Raji (cell line): ENCODE results near the gene EYA4.

Source experiments
- POLR2A ChIP-seq: IDR thresholded peaks from 2 replicates; pipeline ENCODE4 v1.6.1; 2011; ENCODE audit warnings: low read depth, low read length, control low read depth; ENCODE audit not compliant: insufficient read depth

EYA4 gene

DNA sequence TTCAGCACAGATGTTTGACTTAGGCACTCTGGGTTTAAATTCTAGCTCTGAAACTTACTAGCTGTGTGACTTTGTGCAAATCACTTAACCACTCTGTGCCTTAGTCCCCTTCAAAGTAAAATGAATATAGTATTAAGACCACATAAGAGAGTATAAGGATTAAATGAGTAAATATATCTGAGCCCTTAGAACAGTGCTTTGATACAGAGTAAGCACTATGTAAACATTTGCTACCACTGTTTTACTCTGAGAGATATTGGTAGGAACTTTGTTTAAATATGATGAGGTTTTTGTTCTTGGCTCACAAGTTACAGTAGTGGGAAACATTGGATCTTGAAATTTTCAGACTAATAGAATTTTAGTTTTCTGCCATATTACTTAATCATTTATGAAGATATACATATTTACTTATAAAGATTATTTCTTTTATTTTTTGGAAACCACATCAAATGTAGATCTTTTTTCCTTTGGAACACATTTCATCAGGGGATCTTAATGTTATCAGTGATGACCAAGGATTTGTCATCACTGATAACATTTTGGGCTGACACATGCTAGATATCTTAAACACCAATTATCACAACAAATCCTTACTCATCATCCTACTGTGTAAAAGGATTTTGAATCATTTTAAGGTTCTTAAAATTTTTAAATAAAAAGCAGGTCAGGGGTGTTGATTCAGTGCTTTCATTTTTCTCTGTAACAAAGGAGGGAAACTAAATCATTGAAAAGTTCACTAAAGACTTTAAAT is 226.2 kb downstream of the EYA4 start:
- TF ChIP-seq POLR2A: no peak

- TF ChIP-seq POLR2A: no peak
These were observed 226.8 kb downstream of the EYA4 start for GRCh38 chr6:133467982-133468380.

DNA sequence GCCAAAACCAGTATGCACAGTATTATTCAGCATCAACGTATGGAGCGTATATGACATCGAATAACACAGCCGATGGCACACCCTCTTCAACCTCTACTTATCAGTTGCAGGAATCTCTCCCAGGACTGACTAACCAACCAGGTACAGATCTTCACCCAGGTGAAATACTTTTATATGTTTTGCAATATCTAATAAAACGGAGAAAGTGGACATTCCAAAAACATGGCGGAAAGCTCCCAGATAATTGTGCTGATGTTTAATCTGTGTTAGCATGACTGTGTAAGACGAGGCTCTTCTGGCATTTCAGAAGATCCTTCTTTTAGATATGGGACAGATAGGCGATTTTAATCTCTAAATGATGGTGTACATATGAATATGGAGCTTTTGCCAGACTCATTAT is 227.4 kb downstream of the EYA4 start:
- no peak for TF ChIP-seq POLR2A

- no peak for TF ChIP-seq POLR2A
These were observed 233.4 kb downstream of the EYA4 start for GRCh38 chr6:133474516-133474915.

- TF ChIP-seq POLR2A: no peak
These were observed 237.5 kb downstream of the EYA4 start for GRCh38 chr6:133478673-133479072.

- no peak for TF ChIP-seq POLR2A
These were observed 246.0 kb downstream of the EYA4 start for GRCh38 chr6:133487174-133487573.

DNA sequence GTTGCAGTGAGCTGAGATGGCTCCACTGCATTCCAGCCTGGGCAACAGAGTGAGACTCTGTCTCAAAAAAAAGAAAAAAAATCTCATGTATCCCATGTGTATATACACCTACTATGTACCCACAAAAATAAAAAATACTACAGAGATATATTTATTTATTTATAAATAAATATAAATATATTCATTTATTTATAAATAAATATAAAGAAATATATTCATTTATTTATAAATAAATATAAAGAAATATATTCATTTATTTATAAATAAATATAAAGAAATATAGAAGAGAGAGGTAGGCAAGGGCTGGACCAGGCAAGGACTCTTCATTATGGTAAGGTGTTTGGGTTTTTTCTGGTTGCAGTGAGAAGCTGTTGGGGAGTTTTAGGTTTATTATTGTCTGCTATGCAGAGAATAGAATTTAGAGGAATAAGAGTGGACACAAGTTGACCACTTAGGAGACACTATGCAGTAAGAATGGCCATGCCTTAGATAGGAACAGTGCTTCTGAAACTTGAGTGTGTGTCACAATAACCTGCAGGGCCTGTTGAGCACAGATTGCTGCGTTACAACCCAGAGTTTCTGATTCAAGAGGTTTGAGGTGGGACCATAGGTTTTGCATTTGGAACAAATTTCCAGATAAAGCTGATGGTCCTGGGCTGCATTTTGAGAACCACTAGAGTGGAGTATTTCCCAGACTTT is 254.2 kb downstream of the EYA4 start:
- TF ChIP-seq POLR2A: no peak

GRCh38 chr6:133499662-133500061 is 258.5 kb downstream of the EYA4 start:
- no peak for TF ChIP-seq POLR2A

DNA sequence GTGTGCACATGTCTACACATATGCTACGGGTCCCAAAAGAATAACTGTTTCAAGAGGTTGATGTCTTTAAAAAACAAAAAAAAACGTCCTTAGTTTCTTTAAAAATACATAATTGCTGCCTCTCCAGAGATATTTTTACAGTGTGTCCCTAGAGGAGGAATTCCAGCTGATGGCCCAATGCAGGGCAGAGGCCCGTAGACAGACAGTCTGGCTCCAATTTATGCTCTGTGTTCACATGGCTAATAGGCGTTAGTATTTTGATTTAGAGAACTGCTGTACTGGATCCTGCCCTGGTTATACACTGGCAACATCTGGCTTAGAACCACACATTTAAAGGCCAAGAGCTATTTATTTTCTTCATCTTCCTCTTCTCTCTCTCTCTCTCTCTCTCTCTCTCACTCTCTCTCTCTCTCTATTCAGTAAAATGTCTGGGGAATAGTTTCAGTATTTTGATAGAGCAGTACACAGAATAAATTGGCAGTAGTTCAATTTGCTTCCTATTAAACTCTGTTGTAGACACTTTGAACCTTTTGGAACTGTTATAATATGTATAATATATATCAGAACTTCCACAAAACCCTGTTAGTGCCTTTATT is 260.6 kb downstream of the EYA4 start:
- TF ChIP-seq POLR2A: no peak

DNA sequence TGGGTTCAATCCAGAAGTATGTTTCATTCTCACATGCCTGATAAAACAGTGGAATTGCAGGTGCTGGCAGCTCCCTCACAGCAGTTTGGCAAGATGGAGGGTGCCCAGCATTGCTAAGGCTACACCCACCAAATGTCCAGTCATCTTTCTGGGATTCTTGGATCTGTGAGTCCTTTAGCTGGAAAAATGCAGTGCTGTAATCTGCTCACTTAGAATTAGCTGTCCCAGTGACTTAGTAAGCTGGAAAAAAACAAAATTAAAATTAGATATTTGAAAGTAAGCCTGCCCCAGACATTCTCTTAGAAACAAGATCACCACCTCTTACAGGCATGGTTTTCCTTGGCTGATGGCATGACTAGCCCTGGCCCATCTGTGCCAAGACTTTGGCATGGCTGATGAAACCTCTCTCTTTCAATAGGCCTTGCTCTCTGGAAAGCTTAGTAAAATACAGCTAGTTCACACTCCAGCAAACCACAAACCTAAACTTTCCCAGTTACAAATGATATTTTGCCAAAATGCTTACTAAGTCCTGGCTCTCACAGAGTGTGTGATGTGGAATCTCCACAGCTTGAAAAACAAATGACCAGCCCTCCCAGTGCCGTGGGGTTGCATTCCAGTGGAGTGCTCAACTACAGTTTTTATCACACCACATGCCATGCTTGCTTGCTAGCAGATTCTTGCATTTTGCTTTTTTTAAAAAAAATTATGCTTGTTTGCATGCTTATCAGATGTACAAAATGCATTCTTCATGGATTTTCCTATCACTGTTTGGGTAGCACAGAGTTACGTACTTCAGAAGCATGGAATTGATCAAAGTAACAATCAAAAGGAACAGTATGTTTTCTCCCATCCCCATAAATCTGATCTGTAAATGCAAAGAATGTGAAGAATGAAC is 261.5 kb downstream of the EYA4 start:
- no peak for TF ChIP-seq POLR2A

- TF ChIP-seq POLR2A: no peak
These were observed 262.2 kb downstream of the EYA4 start for GRCh38 chr6:133503336-133503729.

DNA sequence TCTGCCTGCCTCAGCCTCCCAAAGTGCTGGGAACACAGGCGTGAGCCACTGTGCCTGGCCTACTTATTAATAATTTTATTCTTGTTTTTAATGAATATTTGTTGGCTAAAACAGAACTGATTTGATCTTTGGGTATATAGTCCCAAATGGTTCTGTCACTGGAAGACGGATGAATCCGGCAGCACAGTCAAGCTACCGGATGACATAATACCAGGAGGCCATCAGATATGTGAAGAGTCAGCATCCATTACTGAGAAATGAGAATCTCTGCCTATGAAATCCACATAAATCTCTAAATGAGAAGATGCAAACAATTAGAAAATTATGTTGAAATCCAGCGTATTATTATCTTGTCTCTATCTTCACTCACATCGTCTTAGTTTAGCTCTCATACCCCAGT is 263.0 kb downstream of the EYA4 start:
- no peak for TF ChIP-seq POLR2A

DNA sequence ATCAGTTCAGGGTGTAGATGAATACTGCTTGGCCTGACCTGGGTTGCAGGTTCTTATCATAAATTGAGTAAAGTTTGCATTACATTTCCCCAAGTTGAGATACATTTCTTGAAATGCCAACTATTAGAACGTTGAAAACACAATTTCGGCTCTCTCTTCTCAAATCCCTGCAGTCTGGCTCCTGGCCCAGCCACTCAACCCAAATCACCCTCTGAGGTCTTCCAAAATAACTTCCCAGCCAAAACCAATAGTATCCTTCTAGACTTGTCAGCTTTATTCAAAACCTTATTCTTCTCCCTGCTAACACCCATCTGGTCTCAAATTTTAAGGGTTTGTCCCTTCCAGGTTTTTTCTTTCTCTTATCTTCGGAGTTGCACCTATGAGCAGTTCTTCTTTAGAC is 263.6 kb downstream of the EYA4 start:
- TF ChIP-seq POLR2A: no peak

- TF ChIP-seq POLR2A: no peak
These were observed 264.5 kb downstream of the EYA4 start for GRCh38 chr6:133505681-133506080.

- TF ChIP-seq POLR2A: no peak
These were observed 271.4 kb downstream of the EYA4 start for GRCh38 chr6:133512410-133513016.
